ENCODE data around the gene GPR65. TPM values are rescaled to one million over a fixed set of nuclear protein-coding genes. Genes with fewer than 3 reads are reported as not detected.

Gene GPR65
- total RNA-seq, 1 experiment from 2014 or later, result 0.04 TPM

GRCh38 chr14:87994974-87995373, 10.0 kb upstream of the GPR65 start:
- Histone ChIP-seq H3K9me3 (replicated peaks) (no peaks in the 10 kb centered on the region), H3K27ac (peak overlapping the region; percentile 97), H3K4me1 (peaks cover 37% of the 10 kb centered on the region), H3K27me3 (no peaks in the 10 kb centered on the region), H3K4me3 (peak overlapping the region; percentile 17; the same call in 1 of the 2 replicates), H3K36me3 (no peaks in the 10 kb centered on the region)
- DNase-seq, result peak; percentile 77 to 93

- Histone ChIP-seq H3K4me3 (peak overlapping the region; percentile 28), H3K36me3 (no peaks in the 10 kb centered on the region), H3K9me3 (replicated peaks) (no peaks in the 10 kb centered on the region), H3K4me1 (peaks cover 37% of the 10 kb centered on the region), H3K27ac (peak overlapping the region; percentile 97), H3K27me3 (no peaks in the 10 kb centered on the region)
- peak; percentile 83 to 95 for DNase-seq
These were observed 9.2 kb upstream of the GPR65 start for GRCh38 chr14:87995500-87996290.

- Histone ChIP-seq H3K36me3 (no peaks in the 10 kb centered on the region), H3K4me3 (peak overlapping the region; percentile 28), H3K9me3 (replicated peaks) (no peaks in the 10 kb centered on the region), H3K27me3 (no peaks in the 10 kb centered on the region), H3K4me1 (peaks cover 37% of the 10 kb centered on the region), H3K27ac (peak overlapping the region; percentile 97)
- DNase-seq, result peak in 1 of 2 experiments; percentile 59
These were observed 8.7 kb upstream of the GPR65 start for GRCh38 chr14:87996291-87996592.

GRCh38 chr14:87998482-87998881, 6.5 kb upstream of the GPR65 start:
- H3K27me3 ChIP-seq, result no peaks in the 10 kb centered on the region
- no peak overlapping the region for H3K27ac ChIP-seq
- H3K36me3 ChIP-seq, result no peaks in the 10 kb centered on the region
- no peak for DNase-seq
- H3K9me3 ChIP-seq (replicated peaks), result no peaks in the 10 kb centered on the region
- H3K4me1 ChIP-seq, result peaks cover 32% of the 10 kb centered on the region
- H3K4me3 ChIP-seq, result no peak overlapping the region

GRCh38 chr14:87999277-87999676, 5.7 kb upstream of the GPR65 start:
- H3K9me3 ChIP-seq (replicated peaks), result no peaks in the 10 kb centered on the region
- no peak overlapping the region for H3K27ac ChIP-seq
- no peaks in the 10 kb centered on the region for H3K36me3 ChIP-seq
- H3K4me3 ChIP-seq, result no peak overlapping the region
- no peak for DNase-seq
- peaks cover 24% of the 10 kb centered on the region for H3K4me1 ChIP-seq
- no peaks in the 10 kb centered on the region for H3K27me3 ChIP-seq

GRCh38 chr14:88002421-88003075, 2.4 kb upstream of the GPR65 start:
- no peaks in the 10 kb centered on the region for H3K36me3 ChIP-seq
- H3K4me3 ChIP-seq, result no peak overlapping the region
- no peaks in the 10 kb centered on the region for H3K4me1 ChIP-seq
- H3K27me3 ChIP-seq, result no peaks in the 10 kb centered on the region
- no peak for DNase-seq
- H3K27ac ChIP-seq, result no peak overlapping the region
- no peaks in the 10 kb centered on the region for H3K9me3 ChIP-seq (replicated peaks)

- no peak overlapping the region for H3K27ac ChIP-seq
- no peak overlapping the region for H3K4me3 ChIP-seq
- H3K36me3 ChIP-seq, result no peaks in the 10 kb centered on the region
- no peaks in the 10 kb centered on the region for H3K4me1 ChIP-seq
- no peak for DNase-seq
- H3K9me3 ChIP-seq (replicated peaks), result no peaks in the 10 kb centered on the region
- no peaks in the 10 kb centered on the region for H3K27me3 ChIP-seq
These were observed 1.5 kb upstream of the GPR65 start for GRCh38 chr14:88003425-88003824.

GRCh38 chr14:88004506-88005036, 364 bp upstream of the GPR65 start:
- no peaks in the 10 kb centered on the region for H3K36me3 ChIP-seq
- no peak for DNase-seq
- no peaks in the 10 kb centered on the region for H3K9me3 ChIP-seq (replicated peaks)
- no peak overlapping the region for H3K4me3 ChIP-seq
- no peaks in the 10 kb centered on the region for H3K27me3 ChIP-seq
- no peak overlapping the region for H3K27ac ChIP-seq
- no peaks in the 10 kb centered on the region for H3K4me1 ChIP-seq

GRCh38 chr14:88005978-88006851, 1.3 kb downstream of the GPR65 start:
- DNase-seq, result no peak
- H3K36me3 ChIP-seq, result no peaks in the 10 kb centered on the region

GRCh38 chr14:88007608-88008007, 2.7 kb downstream of the GPR65 start:
- Histone ChIP-seq H3K9me3 (replicated peaks) (no peaks in the 10 kb centered on the region), H3K4me3 (no peak overlapping the region), H3K27ac (no peak overlapping the region), H3K4me1 (peaks cover 8% of the 10 kb centered on the region; the same call in 1 of the 2 replicates), H3K36me3 (no peaks in the 10 kb centered on the region), H3K27me3 (no peaks in the 10 kb centered on the region)
- no peak for DNase-seq

More at GRCh38 chr14:88005978-88006851, 1.3 kb downstream of the GPR65 start:
- Histone ChIP-seq H3K4me3 (no peak overlapping the region), H3K9me3 (replicated peaks) (no peaks in the 10 kb centered on the region), H3K27me3 (no peaks in the 10 kb centered on the region), H3K4me1 (peaks cover 8% of the 10 kb centered on the region; the same call in 1 of the 2 replicates), H3K27ac (no peak overlapping the region)

GRCh38 chr14:88008039-88008742, 3.3 kb downstream of the GPR65 start:
- Histone ChIP-seq H3K27ac (no peak overlapping the region), H3K27me3 (no peaks in the 10 kb centered on the region), H3K4me1 (peaks cover 8% of the 10 kb centered on the region; the same call in 1 of the 2 replicates), H3K9me3 (replicated peaks) (no peaks in the 10 kb centered on the region), H3K36me3 (no peaks in the 10 kb centered on the region), H3K4me3 (no peak overlapping the region)
- DNase-seq, result no peak

- Histone ChIP-seq H3K4me1 (peaks cover 8% of the 10 kb centered on the region; the same call in 1 of the 2 replicates), H3K27ac (no peak overlapping the region), H3K9me3 (replicated peaks) (no peaks in the 10 kb centered on the region), H3K4me3 (no peak overlapping the region), H3K27me3 (no peaks in the 10 kb centered on the region), H3K36me3 (no peaks in the 10 kb centered on the region)
- DNase-seq, result no peak
These were observed 4.6 kb downstream of the GPR65 start for GRCh38 chr14:88009486-88009885.

- Histone ChIP-seq H3K36me3 (no peaks in the 10 kb centered on the region), H3K27ac (no peak overlapping the region), H3K4me1 (peaks cover 8% of the 10 kb centered on the region; the same call in 1 of the 2 replicates), H3K9me3 (replicated peaks) (no peaks in the 10 kb centered on the region), H3K4me3 (no peak overlapping the region), H3K27me3 (no peaks in the 10 kb centered on the region)
- DNase-seq, result no peak
These were observed 5.4 kb downstream of the GPR65 start for GRCh38 chr14:88010331-88010730.

GRCh38 chr14:88012495-88012894, 7.6 kb downstream of the GPR65 start:
- H3K4me3 ChIP-seq, result no peak overlapping the region
- peaks cover 8% of the 10 kb centered on the region; the same call in 1 of the 2 replicates for H3K4me1 ChIP-seq
- no peaks in the 10 kb centered on the region for H3K9me3 ChIP-seq (replicated peaks)
- DNase-seq, result no peak
- H3K36me3 ChIP-seq, result no peaks in the 10 kb centered on the region
- H3K27me3 ChIP-seq, result no peaks in the 10 kb centered on the region
- H3K27ac ChIP-seq, result no peak overlapping the region

Measured in SJCRH30 (cell line).